Testis (tissue), 3 donors: Measurements from ENCODE around the gene KLHDC4. TPM values are rescaled to one million over a fixed set of nuclear protein-coding genes. Genes with fewer than 3 reads are reported as not detected.

ENCODE experiments used
- DNase-seq: peaks from one replicate; pipeline ENCODE4 v3.0.0-alpha.2; 2019
- H3K27ac ChIP-seq, 2 donors: fragments of 200-600 bp; sonication (generic); one replicate each; pipeline ENCODE4 v1.5.1; 2019
- H3K27me3 ChIP-seq: fragments of 200-600 bp; sonication (generic); one replicate; pipeline ENCODE4 v1.5.1; 2019
- H3K36me3 ChIP-seq: fragments of 200-600 bp; sonication (generic); one replicate; pipeline ENCODE4 v1.5.1; 2017; ENCODE audit warnings: low read depth; ENCODE audit errors: missing control alignments
- H3K4me1 ChIP-seq: fragments of 200-600 bp; sonication (generic); one replicate; pipeline ENCODE4 v1.5.1; 2019
- H3K4me3 ChIP-seq, 2 donors: fragments of 200-600 bp; sonication (generic); one replicate each; pipeline ENCODE4 v1.5.1; 2017 to 2019
- H3K9me3 ChIP-seq: fragments of 200-600 bp; sonication (generic); one replicate; pipeline ENCODE4 v1.5.1; 2017
- POLR2A ChIP-seq: fragments of 450-650 bp; IDR thresholded peaks from one replicate; pipeline ENCODE4 v1.6.1; 2017; ENCODE audit warnings: antibody characterized with exemption, mild to moderate bottlenecking, moderate library complexity
- WGBS, 2 donors: methylation state at CpG; one replicate each; pipeline ENCODE4 v1.1.5; 2018; 5-methylcytosine and 5-hydroxymethylcytosine counted together
- intact Hi-C: fragments of 100-400 bp; cut with DNase I; formaldehyde crosslinking; loops from one replicate; pipeline ENCODE4 v1.15.1; 2023; ENCODE audit warnings: low total_unique reads
- polyA plus RNA-seq: library from polyadenylated mRNA; stranded (reverse); fragments of 350-450 nt; fragmentation: Illumina TruSeq; extraction: RNeasy Lipid Tissue Mini Kit (QIAGEN cat#74804); gene quantifications from one replicate; pipeline ENCODE4 v1.2.3, GENCODE V29; 2014; ENCODE audit warnings: low read depth, low replicate concordance; ENCODE audit not compliant: insufficient read depth
- total RNA-seq, 2 donors: library from RNA; depleted of rRNA; stranded (reverse); fragments of >200 nt; gene quantifications; one replicate each; pipeline ENCODE4 v1.2.3, GENCODE V29; 2016
- TF ChIP-seq, protein P1 (sequence below), 3 experiments: fragments of 450-650 bp in 2 of 3; fragments of 200-600 bp in 1 of 3; sonication (generic) in 1 of 3; IDR thresholded peaks; one replicate each; pipeline ENCODE4 v1.5.1; 2016 to 2019; ENCODE audit warnings: antibody characterized with exemption in 3 of 3, mild to moderate bottlenecking in 2 of 3, moderate library complexity in 1 of 3

The KLHDC4 gene
- total and polyA plus RNA-seq, 3 donors from 2014 or later = 60.6 to 130 (median 79.2) TPM

DNA sequence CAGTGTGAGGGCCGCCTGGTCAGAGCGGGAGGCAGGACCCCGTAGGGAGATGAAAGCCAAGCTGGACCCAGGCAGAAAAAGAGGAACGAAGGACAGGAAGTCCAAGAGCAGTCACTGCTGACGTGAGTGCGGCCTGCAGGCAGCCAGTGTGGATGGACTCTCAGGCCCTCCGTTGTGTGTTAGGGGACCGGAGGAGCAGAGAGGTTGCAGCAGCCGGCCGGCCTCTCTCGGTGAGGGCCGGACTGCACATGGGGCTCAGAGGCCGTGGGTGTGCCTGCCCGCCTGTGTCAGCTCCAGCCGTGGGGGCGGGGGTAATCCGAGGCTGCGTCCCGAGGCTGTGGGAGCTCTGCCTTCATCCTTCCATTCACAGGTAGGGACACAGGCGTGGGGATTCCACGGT lies 96.1 kb downstream of the KLHDC4 start:
- Histone ChIP-seq H3K9me3 (no peaks in the 10 kb centered on the region), H3K4me1 (no peaks in the 10 kb centered on the region), H3K36me3 (no peaks in the 10 kb centered on the region), H3K27me3 (no peaks in the 10 kb centered on the region), H3K4me3 (no peak overlapping the region), H3K27ac (no peak overlapping the region)
- DNase-seq = no peak
- no peak for TF ChIP-seq POLR2A
- TF ChIP-seq, protein P1, sequence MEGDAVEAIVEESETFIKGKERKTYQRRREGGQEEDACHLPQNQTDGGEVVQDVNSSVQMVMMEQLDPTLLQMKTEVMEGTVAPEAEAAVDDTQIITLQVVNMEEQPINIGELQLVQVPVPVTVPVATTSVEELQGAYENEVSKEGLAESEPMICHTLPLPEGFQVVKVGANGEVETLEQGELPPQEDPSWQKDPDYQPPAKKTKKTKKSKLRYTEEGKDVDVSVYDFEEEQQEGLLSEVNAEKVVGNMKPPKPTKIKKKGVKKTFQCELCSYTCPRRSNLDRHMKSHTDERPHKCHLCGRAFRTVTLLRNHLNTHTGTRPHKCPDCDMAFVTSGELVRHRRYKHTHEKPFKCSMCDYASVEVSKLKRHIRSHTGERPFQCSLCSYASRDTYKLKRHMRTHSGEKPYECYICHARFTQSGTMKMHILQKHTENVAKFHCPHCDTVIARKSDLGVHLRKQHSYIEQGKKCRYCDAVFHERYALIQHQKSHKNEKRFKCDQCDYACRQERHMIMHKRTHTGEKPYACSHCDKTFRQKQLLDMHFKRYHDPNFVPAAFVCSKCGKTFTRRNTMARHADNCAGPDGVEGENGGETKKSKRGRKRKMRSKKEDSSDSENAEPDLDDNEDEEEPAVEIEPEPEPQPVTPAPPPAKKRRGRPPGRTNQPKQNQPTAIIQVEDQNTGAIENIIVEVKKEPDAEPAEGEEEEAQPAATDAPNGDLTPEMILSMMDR (IDR thresholded peaks at IDR 0.05) = no peak
- intact Hi-C loops = no loop called here
- WGBS, 2 donors = 67 to 80% methylated on average over 19 to 21 of the region's 21 CpGs

DNA sequence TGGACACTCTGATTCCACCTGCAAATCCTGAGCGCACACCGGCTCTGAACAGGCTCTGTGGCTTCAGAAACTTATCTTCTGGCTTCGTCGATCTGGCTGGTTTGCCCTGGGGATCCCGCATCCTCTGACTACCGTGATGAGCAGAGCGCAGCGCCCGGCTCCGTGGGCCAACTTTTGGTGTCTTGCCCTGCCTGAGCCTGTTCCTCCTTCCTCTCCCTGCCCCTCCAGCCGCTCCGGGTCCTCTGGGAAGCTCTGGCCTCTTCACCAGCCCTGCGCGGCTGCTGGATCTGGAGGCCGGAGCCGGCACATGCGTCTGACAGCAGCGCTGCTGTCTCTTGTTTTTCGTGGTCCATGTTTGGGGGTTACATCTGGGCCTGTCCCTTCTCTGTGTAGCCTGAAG lies 97.8 kb downstream of the KLHDC4 start:
- intact Hi-C loops = no loop called here
- DNase-seq = no peak
- WGBS, 2 donors = 89 to 90% methylated on average over 19 of the region's 19 CpGs
- H3K9me3 ChIP-seq = no peaks in the 10 kb centered on the region
- no peak overlapping the region for H3K4me3 ChIP-seq
- no peaks in the 10 kb centered on the region for H3K27me3 ChIP-seq
- H3K4me1 ChIP-seq = no peaks in the 10 kb centered on the region
- H3K27ac ChIP-seq = no peak overlapping the region
- no peaks in the 10 kb centered on the region for H3K36me3 ChIP-seq
- no peak for TF ChIP-seq POLR2A
- TF ChIP-seq, protein P1 (IDR thresholded peaks at IDR 0.05) = no peak

DNA sequence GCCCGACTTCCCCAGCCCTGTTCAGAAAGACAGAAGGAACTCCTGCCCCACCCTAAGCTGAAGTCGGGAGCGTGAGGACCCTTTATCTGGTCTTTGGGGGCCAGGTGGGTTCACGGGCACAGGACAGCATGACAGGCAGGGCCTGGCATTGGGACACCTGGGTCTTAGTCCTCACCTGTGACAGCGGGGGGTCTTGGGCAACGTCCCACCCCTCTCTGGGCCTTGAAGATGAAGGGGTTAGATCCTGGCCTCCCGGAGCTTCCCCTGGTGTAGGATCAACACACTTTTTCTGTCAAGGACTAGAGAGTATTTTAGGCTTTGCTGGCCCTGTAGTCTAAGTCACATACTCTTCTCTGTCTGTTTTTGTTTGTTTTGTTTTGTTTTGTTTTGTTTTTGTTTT lies 98.3 kb downstream of the KLHDC4 start:
- TF ChIP-seq, protein P1 (IDR thresholded peaks at IDR 0.05) = no peak
- no peak for TF ChIP-seq POLR2A
- Histone ChIP-seq H3K4me3 (no peak overlapping the region), H3K27ac (no peak overlapping the region), H3K27me3 (no peaks in the 10 kb centered on the region), H3K9me3 (no peaks in the 10 kb centered on the region), H3K4me1 (no peaks in the 10 kb centered on the region), H3K36me3 (no peaks in the 10 kb centered on the region)
- 86 to 88% methylated on average over 3 to 7 of the region's 7 CpGs for WGBS, 2 donors
- intact Hi-C loops = no loop called here
- no peak for DNase-seq

DNA sequence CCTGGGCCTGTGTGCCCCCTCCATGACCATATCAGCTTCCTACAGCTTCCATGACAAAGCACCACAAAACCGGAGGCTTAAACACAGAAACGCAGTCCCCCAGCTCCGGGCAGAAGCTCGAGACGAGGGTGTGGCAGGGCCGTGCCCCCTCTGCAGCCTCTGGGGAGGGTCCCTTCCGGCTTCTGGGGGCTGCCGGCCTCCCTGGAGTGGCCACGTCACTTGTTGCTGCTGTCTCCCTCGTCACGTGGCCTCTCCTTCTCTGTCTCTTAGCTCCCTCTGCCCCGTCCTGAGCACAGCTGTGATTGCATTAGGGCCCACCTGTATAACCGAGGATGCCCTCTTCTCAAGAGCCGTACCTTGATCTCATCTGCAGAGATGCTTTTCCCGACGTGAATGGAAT lies 98.9 kb downstream of the KLHDC4 start:
- intact Hi-C loops = no loop called here
- no peak for TF ChIP-seq POLR2A
- TF ChIP-seq, protein P1 (IDR thresholded peaks at IDR 0.05) = no peak
- Histone ChIP-seq H3K9me3 (no peaks in the 10 kb centered on the region), H3K36me3 (no peaks in the 10 kb centered on the region), H3K4me1 (no peaks in the 10 kb centered on the region), H3K4me3 (no peak overlapping the region), H3K27me3 (no peaks in the 10 kb centered on the region), H3K27ac (no peak overlapping the region)
- DNase-seq = no peak
- 81 to 84% methylated on average over 14 to 16 of the region's 16 CpGs for WGBS, 2 donors

DNA sequence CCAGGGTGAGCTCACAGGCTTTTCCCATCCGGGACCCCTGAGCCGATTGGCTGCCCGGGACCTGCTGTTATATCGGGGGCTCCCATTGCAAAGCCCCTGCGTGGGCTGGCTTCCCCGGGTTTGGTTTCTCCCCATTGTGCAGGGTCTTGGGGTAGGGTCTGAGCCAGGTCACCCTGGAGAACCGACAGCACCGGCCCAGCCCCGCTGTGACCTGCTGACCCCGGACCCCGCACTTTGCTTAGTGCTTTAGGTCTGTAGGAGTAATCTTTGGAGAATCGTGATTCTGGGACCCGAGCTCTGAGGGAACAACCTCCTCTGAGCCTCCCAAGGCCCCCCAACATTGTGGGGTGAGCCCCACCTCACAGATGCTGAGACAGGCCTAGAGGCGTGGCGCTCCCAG lies 100.6 kb downstream of the KLHDC4 start:
- TF ChIP-seq, protein P1 (IDR thresholded peaks at IDR 0.05) = no peak
- no peak for TF ChIP-seq POLR2A

More for the DNA sequence above, 100.6 kb downstream of the KLHDC4 start:
- Histone ChIP-seq H3K27me3 (no peaks in the 10 kb centered on the region), H3K4me1 (no peaks in the 10 kb centered on the region), H3K36me3 (no peaks in the 10 kb centered on the region), H3K4me3 (no peak overlapping the region), H3K9me3 (no peaks in the 10 kb centered on the region), H3K27ac (no peak overlapping the region)
- no peak for DNase-seq
- intact Hi-C loops = no loop called here
- 80 to 87% methylated on average over 1 to 15 of the region's 15 CpGs for WGBS, 2 donors
